ENCODE results near the gene HRH3.

The HRH3 gene

GRCh38 chr20:62215020-62215990 lies 4.8 kb downstream of the HRH3 start:
- no peak for DNase-seq

DNA sequence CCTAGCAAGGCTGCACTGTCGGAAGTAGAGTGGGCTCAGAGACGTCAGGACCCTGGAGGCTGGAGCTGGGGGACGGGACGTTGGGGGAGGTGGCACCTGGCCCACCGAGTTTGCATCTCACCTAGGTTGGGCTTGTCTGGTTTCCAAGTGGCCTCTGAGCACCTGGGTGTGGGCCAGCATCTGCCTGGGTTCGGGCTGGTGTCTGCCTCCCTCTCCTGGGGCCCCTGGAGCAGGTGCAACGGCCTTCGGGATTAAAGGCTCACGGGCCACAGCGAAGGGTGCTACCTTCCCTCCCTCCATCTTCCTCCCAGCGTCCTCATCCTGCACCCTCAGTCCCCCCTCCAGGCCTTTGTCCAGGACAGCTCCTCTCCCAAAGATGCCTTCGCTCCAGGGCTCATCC lies 6.0 kb downstream of the HRH3 start:
- DNase-seq: no peak

DNA sequence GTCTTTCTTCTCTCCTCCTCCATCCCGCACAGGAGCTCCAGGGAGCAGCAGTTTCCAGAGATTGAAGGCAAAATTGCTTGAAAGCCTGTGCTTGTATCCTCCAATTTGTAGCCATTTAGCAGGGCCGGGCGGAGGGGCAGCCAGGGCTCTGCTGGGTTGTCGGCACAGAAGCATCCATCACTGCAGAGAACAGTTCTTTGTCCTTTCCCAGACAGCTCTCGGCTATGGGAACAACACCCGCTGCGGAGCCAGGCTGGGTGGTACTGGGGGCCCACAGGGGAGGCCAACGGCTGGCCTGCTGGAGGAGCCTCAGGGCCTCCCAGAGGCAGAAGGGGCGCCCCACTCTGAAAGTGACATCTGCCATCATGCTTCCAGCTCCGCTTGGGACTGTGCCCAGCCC lies 7.8 kb downstream of the HRH3 start:
- DNase-seq: no peak

DNA sequence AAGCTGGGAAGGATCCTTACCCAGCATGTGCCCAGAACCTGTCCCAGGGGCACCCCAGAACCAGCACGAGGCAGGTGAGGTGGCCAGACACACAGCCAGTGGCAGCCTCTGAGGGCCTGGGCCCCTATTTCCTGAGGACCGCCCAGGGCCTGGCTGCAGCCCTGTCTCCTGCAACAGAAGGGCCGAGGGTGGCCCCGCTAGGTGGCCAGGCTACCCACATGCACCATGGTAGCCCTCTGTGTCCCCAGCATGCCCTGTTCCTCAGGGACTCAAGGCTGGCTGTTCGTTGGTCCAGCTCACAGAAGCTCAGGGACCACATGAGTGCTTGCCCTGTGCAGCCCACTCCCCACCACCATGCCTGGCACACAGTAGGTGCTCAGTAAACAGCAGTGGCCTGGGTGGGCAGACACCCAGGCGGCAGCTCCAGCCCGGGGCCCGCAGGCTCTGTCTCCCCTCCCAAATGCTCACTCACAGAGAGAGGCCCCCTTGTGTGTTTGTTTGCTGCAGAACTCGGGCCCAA lies 8.2 kb downstream of the HRH3 start:
- DNase-seq: no peak

DNA sequence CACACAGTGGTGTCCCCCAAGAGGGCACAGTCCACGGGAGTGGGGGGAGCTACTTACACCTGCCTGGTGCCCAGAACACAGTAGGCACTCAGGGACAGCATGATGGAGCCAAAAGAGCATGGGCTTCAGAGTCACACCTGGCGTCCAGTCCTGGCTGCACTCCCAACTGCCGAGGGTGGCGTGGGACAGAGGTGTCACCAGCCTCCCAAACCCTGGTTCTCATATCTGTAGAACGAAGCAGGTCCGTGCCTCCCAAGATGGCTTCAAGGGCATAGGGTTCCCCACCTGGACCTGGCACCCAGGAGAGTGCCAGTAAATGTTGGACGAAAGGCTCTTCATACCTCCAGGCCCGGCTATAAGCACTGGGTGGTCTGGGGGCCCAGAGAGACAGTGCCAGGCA lies 8.9 kb downstream of the HRH3 start:
- DNase-seq: no peak

- no peak for DNase-seq
Observed at GRCh38 chr20:62210496-62210855, 9.6 kb downstream of the HRH3 start.

GRCh38 chr20:62209850-62210495 lies 10.1 kb downstream of the HRH3 start:
- DNase-seq: no peak

- DNase-seq: no peak
Observed at GRCh38 chr20:62208795-62209755, 11.0 kb downstream of the HRH3 start.

DNA sequence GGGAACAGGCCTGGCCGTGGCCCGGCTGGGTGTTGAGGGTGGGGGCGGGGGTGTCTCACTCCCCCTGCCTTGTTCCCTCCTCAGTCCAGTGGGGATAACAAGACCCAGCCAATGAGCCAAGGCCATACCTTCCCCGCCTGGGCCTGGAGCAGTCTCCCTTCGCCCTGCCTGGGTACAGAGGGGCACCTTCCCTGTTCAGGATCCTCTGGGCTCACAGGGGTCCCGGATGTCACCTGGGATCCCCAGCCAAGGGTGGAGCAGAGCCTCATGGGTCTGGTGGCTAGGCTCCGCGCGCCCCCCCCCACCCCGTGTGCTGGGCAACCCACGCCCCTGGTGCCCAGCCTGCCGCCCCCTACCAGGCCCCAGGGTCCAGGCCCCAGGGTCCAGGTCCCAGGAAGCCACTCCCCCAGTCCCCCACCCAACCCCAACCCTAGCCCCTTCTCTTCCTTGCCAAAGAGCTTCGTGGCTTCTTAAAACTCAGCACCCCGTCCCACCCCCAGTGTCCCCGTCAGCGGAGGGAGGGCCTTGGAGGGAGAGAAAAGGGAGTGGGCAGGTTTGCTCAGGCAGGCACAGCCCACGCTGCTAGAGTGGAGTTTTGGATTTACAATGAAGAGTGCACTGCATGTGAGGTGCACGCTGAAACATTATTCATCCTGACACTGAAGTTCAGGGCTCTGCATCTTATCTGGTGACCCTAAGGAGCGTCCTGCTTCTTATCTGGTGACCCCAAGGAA lies 11.8 kb downstream of the HRH3 start:
- no peak for DNase-seq

GRCh38 chr20:62206388-62206775 lies 13.7 kb downstream of the HRH3 start:
- no peak for DNase-seq

GRCh38 chr20:62205618-62206387 lies 14.3 kb downstream of the HRH3 start:
- DNase-seq: no peak

DNA sequence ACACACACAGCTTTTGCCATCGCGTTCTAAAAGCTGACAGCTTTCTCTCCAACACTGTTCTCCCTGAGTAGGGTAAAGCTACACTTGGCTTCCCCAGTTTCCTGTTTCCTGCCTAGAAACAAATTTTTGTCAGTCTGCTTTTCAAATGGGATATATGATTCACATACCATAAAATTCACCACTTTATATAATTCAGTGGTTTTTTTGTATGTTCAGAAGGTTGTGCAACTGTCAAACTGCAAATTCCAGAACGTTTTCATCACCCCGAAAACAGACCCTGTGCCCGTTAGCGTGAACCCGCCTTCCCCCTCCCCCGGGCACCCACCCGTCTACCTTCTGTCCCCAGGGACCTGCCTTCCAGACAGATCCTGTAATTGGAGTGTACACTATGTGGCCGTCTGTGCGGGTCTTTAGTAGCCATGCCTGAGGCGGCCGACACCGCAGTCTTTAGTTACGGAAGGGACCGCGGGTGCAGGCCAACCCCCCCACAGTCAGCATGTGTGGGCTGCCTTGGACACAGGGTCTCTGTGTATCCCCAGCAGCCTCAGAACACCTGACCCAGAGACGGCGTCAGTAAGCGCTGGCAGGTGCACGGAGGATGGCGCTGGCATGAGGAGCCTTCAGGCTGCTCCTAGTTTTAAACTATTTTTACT lies 16.6 kb downstream of the HRH3 start:
- no peak for DNase-seq

DNA sequence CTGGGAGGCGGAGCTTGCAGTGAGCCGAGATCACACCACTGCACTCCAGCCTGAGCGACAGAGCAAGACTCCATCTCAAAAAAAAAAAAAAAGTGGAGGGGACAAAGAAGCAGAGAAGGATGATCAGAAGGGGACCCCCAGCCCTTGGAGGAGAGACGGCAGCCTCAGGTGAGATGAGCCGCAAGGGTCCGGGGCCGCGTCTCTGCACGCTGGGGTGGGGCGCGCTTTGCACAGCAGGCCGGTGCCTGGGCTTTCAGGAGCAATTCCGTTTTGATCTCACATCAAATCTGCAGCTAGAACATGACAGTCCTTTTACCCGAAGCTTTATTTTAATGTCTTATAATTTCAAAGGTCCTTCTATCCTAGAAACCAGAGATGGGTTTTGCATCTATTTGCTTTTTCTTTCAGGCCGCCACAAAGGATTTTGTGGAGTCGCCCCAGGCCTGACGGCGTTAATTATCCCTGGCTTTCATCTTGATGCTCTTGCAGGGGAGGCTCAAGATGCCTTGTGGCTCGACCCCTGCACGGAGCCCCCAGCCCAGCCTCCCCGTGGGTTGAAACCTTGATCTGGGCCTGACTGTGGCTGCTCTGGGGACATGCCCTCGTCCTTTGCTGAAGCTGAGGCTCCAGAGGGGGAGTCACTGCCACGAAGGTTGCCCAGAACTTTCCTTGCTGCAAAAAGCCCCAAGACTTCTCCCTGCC lies 17.3 kb downstream of the HRH3 start:
- no peak for DNase-seq

DNA sequence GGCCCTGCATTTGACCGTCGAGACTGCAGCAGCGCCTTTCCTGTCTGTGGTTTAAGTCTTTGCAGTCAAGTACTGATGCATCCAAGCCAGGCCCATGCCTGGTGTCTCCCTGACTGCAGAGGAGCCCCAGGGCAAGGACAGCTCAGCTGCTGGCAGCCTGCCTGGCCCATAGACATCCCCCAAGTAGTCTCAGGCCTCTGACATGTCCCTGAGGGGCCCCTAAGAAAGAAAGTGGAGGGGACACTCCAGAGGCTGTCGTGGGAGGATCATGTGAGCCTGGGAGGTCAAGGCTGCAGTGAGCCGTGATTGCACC lies 18.0 kb downstream of the HRH3 start:
- DNase-seq: no peak

GRCh38 chr20:62201173-62202082 lies 18.6 kb downstream of the HRH3 start:
- DNase-seq: no peak

- DNase-seq: no peak
Observed at GRCh38 chr20:62200491-62201172, 19.4 kb downstream of the HRH3 start.

- no peak for DNase-seq
Observed at GRCh38 chr20:62198931-62199330, 21.1 kb downstream of the HRH3 start.

- no peak for DNase-seq
Observed at GRCh38 chr20:62198496-62198895, 21.6 kb downstream of the HRH3 start.

- DNase-seq: no peak
Observed at GRCh38 chr20:62197801-62198200, 22.3 kb downstream of the HRH3 start.

All from activated CD4-positive, alpha-beta T cell treated with anti-CD3 and anti-CD28 coated beads, Interleukin-2, Interleukin-6, amounts not matched to agents 100 ng/mL and 50 ng/mL, durations not matched to agents 16 hours and 8 hours (primary cell).